HEK293 (cell line): Measurements from ENCODE around the gene ZNF684.

Source experiments
- ZBTB8A ChIP-seq: fragments of 450-650 bp; formaldehyde crosslinking; IDR thresholded peaks from 2 replicates; pipeline ENCODE4 v1.5.1; 2016; ENCODE audit warnings: missing biosample characterization, missing genetic modification characterization
- ZFP37 ChIP-seq: fragments of 450-650 bp; formaldehyde crosslinking; IDR thresholded peaks from 2 replicates; pipeline ENCODE4 v1.5.1; 2016; ENCODE audit warnings: missing biosample characterization, missing genetic modification characterization
- ZNF121 ChIP-seq: fragments of 450-650 bp; formaldehyde crosslinking; IDR thresholded peaks from 2 replicates; pipeline ENCODE4 v1.5.1; 2016; ENCODE audit warnings: missing biosample characterization, missing genetic modification characterization
- ZNF157 ChIP-seq: fragments of 450-650 bp; formaldehyde crosslinking; IDR thresholded peaks from 2 replicates; pipeline ENCODE4 v1.5.1; 2016; ENCODE audit warnings: missing biosample characterization, missing genetic modification characterization
- ZNF169 ChIP-seq: fragments of 450-650 bp; formaldehyde crosslinking; IDR thresholded peaks from 2 replicates; pipeline ENCODE4 v1.5.1; 2016; ENCODE audit warnings: missing biosample characterization, missing genetic modification characterization
- ZNF202 ChIP-seq: fragments of 450-650 bp; formaldehyde crosslinking; IDR thresholded peaks from 2 replicates; pipeline ENCODE4 v1.5.1; 2016; ENCODE audit warnings: missing biosample characterization, missing genetic modification characterization, borderline replicate concordance
- ZNF324 ChIP-seq: fragments of 450-650 bp; formaldehyde crosslinking; IDR thresholded peaks from 2 replicates; pipeline ENCODE4 v1.5.1; 2016; ENCODE audit warnings: missing biosample characterization, missing genetic modification characterization
- ZNF707 ChIP-seq: fragments of 450-650 bp; formaldehyde crosslinking; IDR thresholded peaks from 2 replicates; pipeline ENCODE4 v1.5.1; 2016; ENCODE audit warnings: missing biosample characterization, missing genetic modification characterization
- ZNF76 ChIP-seq: fragments of 450-650 bp; formaldehyde crosslinking; IDR thresholded peaks from 2 replicates; pipeline ENCODE4; 2016; ENCODE audit warnings: low read depth, missing biosample characterization, missing genetic modification characterization, borderline replicate concordance
- TF ChIP-seq, protein P1 (sequence below): fragments of 450-650 bp; formaldehyde crosslinking; IDR thresholded peaks from 2 replicates; pipeline ENCODE4 v1.5.1; 2016; ENCODE audit warnings: missing biosample characterization, missing genetic modification characterization
- TF ChIP-seq, protein P2 (sequence below): fragments of 450-650 bp; formaldehyde crosslinking; IDR thresholded peaks from 2 replicates; pipeline ENCODE4 v1.5.1; 2016; ENCODE audit warnings: missing biosample characterization, missing genetic modification characterization
- TF ChIP-seq, protein P3 (sequence below): fragments of 450-650 bp; formaldehyde crosslinking; IDR thresholded peaks from 2 replicates; pipeline ENCODE4 v1.5.1; 2016; ENCODE audit warnings: missing biosample characterization, missing genetic modification characterization
- TF ChIP-seq, protein P4 (sequence below): fragments of 450-650 bp; formaldehyde crosslinking; IDR thresholded peaks from 2 replicates; pipeline ENCODE4 v1.5.1; 2016; ENCODE audit warnings: missing biosample characterization, missing genetic modification characterization, borderline replicate concordance
- TF ChIP-seq, protein P5 (sequence below): fragments of 450-650 bp; IDR thresholded peaks from 2 replicates; pipeline ENCODE4 v1.5.1; 2018; ENCODE audit warnings: missing biosample characterization, mild to moderate bottlenecking, missing genetic modification characterization
- TF ChIP-seq, protein P6 (sequence below): fragments of 450-650 bp; formaldehyde crosslinking; IDR thresholded peaks from 2 replicates; pipeline ENCODE4 v1.5.1; 2016; ENCODE audit warnings: missing biosample characterization, missing genetic modification characterization
- TF ChIP-seq, protein P7 (sequence below): fragments of 450-650 bp; IDR thresholded peaks from 2 replicates; pipeline ENCODE4 v1.5.1; 2018; ENCODE audit warnings: missing biosample characterization, missing genetic modification characterization
- TF ChIP-seq, protein P8 (sequence below): fragments of 450-650 bp; formaldehyde crosslinking; IDR thresholded peaks from 2 replicates; pipeline ENCODE4 v1.5.1; 2016; ENCODE audit warnings: missing biosample characterization, missing genetic modification characterization
- TF ChIP-seq, protein P9 (sequence below): fragments of 450-650 bp; formaldehyde crosslinking; IDR thresholded peaks from 2 replicates; pipeline ENCODE4 v1.5.1; 2016; ENCODE audit warnings: missing biosample characterization, missing genetic modification characterization

ZNF684 gene

DNA sequence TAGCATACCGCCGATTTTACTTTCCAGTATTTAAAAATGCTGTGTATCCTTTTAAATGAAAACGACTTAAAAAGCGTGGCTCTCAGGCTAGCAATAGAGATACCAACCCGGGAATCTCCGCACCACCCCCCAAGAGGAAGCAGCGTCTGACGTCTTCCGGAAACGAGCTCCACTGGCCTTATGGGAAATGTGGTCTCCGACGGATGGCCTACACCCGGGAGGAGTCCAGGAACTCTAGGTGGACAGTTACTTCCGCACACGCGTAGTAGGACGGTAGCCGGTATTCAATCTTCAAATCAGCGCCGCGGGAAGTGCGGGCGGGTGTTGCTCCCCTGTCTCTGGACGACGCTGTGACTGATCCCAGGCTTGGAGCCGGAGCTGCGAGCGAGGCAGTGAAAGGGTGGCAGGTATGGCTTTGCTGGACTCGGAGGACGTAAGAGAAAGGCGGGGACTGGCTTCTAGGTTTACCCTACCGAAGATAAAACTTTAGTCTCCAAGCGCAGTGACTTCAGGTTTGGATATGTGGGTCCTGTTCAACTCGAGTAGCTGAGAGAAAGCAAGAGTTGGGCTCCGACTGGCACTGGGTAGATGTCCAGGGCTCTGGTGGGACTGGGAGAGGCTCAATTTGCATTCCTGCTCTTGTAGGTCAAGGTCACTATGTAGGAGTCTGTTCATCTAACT, at the start of gene ZNF684 (continued):
- TF ChIP-seq, protein P1, sequence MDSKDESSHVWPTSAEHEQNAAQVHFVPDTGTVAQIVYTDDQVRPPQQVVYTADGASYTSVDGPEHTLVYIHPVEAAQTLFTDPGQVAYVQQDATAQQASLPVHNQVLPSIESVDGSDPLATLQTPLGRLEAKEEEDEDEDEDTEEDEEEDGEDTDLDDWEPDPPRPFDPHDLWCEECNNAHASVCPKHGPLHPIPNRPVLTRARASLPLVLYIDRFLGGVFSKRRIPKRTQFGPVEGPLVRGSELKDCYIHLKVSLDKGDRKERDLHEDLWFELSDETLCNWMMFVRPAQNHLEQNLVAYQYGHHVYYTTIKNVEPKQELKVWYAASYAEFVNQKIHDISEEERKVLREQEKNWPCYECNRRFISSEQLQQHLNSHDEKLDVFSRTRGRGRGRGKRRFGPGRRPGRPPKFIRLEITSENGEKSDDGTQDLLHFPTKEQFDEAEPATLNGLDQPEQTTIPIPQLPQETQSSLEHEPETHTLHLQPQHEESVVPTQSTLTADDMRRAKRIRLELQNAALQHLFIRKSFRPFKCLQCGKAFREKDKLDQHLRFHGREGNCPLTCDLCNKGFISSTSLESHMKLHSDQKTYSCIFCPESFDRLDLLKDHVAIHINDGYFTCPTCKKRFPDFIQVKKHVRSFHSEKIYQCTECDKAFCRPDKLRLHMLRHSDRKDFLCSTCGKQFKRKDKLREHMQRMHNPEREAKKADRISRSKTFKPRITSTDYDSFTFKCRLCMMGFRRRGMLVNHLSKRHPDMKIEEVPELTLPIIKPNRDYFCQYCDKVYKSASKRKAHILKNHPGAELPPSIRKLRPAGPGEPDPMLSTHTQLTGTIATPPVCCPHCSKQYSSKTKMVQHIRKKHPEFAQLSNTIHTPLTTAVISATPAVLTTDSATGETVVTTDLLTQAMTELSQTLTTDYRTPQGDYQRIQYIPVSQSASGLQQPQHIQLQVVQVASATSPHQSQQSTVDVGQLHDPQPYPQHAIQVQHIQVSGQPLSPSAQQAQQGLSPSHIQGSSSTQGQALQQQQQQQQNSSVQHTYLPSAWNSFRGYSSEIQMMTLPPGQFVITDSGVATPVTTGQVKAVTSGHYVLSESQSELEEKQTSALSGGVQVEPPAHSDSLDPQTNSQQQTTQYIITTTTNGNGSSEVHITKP, result peak; percentile 57
- TF ChIP-seq ZNF324 (tag by site-specific recombination) (no peak), ZNF169 (tag by site-specific recombination) (no peak), ZBTB8A (tag by site-specific recombination) (no peak; the same call in 1 of the 2 replicates), ZNF121 (tag by site-specific recombination) (no peak), ZNF157 (tag by site-specific recombination) (no peak), ZFP37 (tag by site-specific recombination) (no peak), ZNF76 (tag by site-specific recombination) (peak; percentile 88), ZNF707 (tag by site-specific recombination) (no peak), ZNF202 (tag by site-specific recombination) (no peak)
- TF ChIP-seq, protein P2, sequence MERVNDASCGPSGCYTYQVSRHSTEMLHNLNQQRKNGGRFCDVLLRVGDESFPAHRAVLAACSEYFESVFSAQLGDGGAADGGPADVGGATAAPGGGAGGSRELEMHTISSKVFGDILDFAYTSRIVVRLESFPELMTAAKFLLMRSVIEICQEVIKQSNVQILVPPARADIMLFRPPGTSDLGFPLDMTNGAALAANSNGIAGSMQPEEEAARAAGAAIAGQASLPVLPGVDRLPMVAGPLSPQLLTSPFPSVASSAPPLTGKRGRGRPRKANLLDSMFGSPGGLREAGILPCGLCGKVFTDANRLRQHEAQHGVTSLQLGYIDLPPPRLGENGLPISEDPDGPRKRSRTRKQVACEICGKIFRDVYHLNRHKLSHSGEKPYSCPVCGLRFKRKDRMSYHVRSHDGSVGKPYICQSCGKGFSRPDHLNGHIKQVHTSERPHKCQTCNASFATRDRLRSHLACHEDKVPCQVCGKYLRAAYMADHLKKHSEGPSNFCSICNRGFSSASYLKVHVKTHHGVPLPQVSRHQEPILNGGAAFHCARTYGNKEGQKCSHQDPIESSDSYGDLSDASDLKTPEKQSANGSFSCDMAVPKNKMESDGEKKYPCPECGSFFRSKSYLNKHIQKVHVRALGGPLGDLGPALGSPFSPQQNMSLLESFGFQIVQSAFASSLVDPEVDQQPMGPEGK (tag by site-specific recombination), result peak; percentile 47
- TF ChIP-seq, protein P3, sequence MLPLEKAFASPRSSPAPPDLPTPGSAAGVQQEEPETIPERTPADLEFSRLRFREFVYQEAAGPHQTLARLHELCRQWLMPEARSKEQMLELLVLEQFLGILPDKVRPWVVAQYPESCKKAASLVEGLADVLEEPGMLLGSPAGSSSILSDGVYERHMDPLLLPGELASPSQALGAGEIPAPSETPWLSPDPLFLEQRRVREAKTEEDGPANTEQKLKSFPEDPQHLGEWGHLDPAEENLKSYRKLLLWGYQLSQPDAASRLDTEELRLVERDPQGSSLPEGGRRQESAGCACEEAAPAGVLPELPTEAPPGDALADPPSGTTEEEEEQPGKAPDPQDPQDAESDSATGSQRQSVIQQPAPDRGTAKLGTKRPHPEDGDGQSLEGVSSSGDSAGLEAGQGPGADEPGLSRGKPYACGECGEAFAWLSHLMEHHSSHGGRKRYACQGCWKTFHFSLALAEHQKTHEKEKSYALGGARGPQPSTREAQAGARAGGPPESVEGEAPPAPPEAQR (tag by site-specific recombination), result no peak
- TF ChIP-seq, protein P4, sequence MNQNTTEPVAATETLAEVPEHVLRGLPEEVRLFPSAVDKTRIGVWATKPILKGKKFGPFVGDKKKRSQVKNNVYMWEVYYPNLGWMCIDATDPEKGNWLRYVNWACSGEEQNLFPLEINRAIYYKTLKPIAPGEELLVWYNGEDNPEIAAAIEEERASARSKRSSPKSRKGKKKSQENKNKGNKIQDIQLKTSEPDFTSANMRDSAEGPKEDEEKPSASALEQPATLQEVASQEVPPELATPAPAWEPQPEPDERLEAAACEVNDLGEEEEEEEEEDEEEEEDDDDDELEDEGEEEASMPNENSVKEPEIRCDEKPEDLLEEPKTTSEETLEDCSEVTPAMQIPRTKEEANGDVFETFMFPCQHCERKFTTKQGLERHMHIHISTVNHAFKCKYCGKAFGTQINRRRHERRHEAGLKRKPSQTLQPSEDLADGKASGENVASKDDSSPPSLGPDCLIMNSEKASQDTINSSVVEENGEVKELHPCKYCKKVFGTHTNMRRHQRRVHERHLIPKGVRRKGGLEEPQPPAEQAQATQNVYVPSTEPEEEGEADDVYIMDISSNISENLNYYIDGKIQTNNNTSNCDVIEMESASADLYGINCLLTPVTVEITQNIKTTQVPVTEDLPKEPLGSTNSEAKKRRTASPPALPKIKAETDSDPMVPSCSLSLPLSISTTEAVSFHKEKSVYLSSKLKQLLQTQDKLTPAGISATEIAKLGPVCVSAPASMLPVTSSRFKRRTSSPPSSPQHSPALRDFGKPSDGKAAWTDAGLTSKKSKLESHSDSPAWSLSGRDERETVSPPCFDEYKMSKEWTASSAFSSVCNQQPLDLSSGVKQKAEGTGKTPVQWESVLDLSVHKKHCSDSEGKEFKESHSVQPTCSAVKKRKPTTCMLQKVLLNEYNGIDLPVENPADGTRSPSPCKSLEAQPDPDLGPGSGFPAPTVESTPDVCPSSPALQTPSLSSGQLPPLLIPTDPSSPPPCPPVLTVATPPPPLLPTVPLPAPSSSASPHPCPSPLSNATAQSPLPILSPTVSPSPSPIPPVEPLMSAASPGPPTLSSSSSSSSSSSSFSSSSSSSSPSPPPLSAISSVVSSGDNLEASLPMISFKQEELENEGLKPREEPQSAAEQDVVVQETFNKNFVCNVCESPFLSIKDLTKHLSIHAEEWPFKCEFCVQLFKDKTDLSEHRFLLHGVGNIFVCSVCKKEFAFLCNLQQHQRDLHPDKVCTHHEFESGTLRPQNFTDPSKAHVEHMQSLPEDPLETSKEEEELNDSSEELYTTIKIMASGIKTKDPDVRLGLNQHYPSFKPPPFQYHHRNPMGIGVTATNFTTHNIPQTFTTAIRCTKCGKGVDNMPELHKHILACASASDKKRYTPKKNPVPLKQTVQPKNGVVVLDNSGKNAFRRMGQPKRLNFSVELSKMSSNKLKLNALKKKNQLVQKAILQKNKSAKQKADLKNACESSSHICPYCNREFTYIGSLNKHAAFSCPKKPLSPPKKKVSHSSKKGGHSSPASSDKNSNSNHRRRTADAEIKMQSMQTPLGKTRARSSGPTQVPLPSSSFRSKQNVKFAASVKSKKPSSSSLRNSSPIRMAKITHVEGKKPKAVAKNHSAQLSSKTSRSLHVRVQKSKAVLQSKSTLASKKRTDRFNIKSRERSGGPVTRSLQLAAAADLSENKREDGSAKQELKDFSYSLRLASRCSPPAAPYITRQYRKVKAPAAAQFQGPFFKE (tag by site-specific recombination), result no peak
- TF ChIP-seq, protein P5, sequence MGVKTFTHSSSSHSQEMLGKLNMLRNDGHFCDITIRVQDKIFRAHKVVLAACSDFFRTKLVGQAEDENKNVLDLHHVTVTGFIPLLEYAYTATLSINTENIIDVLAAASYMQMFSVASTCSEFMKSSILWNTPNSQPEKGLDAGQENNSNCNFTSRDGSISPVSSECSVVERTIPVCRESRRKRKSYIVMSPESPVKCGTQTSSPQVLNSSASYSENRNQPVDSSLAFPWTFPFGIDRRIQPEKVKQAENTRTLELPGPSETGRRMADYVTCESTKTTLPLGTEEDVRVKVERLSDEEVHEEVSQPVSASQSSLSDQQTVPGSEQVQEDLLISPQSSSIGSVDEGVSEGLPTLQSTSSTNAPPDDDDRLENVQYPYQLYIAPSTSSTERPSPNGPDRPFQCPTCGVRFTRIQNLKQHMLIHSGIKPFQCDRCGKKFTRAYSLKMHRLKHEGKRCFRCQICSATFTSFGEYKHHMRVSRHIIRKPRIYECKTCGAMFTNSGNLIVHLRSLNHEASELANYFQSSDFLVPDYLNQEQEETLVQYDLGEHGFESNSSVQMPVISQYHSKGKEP (tag by site-specific recombination), result no peak
- TF ChIP-seq, protein P6, sequence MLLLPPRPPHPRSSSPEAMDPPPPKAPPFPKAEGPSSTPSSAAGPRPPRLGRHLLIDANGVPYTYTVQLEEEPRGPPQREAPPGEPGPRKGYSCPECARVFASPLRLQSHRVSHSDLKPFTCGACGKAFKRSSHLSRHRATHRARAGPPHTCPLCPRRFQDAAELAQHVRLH (tag by site-specific recombination), result peak; percentile 45; the same call in 1 of the 2 replicates
- TF ChIP-seq, protein P7, sequence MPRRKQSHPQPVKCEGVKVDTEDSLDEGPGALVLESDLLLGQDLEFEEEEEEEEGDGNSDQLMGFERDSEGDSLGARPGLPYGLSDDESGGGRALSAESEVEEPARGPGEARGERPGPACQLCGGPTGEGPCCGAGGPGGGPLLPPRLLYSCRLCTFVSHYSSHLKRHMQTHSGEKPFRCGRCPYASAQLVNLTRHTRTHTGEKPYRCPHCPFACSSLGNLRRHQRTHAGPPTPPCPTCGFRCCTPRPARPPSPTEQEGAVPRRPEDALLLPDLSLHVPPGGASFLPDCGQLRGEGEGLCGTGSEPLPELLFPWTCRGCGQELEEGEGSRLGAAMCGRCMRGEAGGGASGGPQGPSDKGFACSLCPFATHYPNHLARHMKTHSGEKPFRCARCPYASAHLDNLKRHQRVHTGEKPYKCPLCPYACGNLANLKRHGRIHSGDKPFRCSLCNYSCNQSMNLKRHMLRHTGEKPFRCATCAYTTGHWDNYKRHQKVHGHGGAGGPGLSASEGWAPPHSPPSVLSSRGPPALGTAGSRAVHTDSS (tag by site-specific recombination), result no peak
- TF ChIP-seq, protein P8, sequence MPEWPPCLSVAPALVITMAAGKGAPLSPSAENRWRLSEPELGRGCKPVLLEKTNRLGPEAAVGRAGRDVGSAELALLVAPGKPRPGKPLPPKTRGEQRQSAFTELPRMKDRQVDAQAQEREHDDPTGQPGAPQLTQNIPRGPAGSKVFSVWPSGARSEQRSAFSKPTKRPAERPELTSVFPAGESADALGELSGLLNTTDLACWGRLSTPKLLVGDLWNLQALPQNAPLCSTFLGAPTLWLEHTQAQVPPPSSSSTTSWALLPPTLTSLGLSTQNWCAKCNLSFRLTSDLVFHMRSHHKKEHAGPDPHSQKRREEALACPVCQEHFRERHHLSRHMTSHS (tag by site-specific recombination), result no peak
- TF ChIP-seq, protein P9, sequence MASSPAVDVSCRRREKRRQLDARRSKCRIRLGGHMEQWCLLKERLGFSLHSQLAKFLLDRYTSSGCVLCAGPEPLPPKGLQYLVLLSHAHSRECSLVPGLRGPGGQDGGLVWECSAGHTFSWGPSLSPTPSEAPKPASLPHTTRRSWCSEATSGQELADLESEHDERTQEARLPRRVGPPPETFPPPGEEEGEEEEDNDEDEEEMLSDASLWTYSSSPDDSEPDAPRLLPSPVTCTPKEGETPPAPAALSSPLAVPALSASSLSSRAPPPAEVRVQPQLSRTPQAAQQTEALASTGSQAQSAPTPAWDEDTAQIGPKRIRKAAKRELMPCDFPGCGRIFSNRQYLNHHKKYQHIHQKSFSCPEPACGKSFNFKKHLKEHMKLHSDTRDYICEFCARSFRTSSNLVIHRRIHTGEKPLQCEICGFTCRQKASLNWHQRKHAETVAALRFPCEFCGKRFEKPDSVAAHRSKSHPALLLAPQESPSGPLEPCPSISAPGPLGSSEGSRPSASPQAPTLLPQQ (tag by site-specific recombination), result no peak
